GM12878 (cell line): Measurements from ENCODE around the gene BMPR2. TPM values are rescaled to one million over a fixed set of nuclear protein-coding genes. Genes with fewer than 3 reads are reported as not detected.

Source experiments
- BCL11A ChIP-seq: IDR thresholded peaks from 2 replicates; pipeline ENCODE4 v1.6.1; 2011; ENCODE audit warnings: low read depth, low read length
- BHLHE40 ChIP-seq, 2 experiments: fragments of 450-650 bp in 1 of 2; IDR thresholded peaks; 2 replicates each; pipeline ENCODE4 v1.6.1; 2011 to 2017; ENCODE audit warnings: low read depth in 2 of 2, borderline replicate concordance in 1 of 2, improper control_type of control experiment in 1 of 2, low read length in 1 of 2, mild to moderate bottlenecking in 1 of 2
- BMI1 ChIP-seq: fragments of 450-650 bp; IDR thresholded peaks from 2 replicates; pipeline ENCODE4 v1.6.1; 2016; ENCODE audit warnings: mild to moderate bottlenecking, moderate library complexity, borderline replicate concordance
- CBFB ChIP-seq: IDR thresholded peaks from 2 replicates; pipeline ENCODE4 v1.6.1; 2016; ENCODE audit warnings: antibody characterized with exemption, low read depth
- DPF2 ChIP-seq: fragments of 450-650 bp; IDR thresholded peaks from 2 replicates; pipeline ENCODE4 v1.6.1; 2017; ENCODE audit warnings: mild to moderate bottlenecking
- EED ChIP-seq: sonication (generic); IDR thresholded peaks from 2 replicates; pipeline ENCODE4 v1.6.1; 2016; ENCODE audit warnings: antibody characterized with exemption, low read depth
- EGR1 ChIP-seq, 2 experiments: IDR thresholded peaks; 1 replicate in 1 of 2; 2 replicates in 1 of 2; pipeline ENCODE4 v1.6.1; 2011 to 2012; ENCODE audit warnings: low read depth in 2 of 2, low read length in 2 of 2, borderline replicate concordance in 1 of 2, mild to moderate bottlenecking in 1 of 2, moderate library complexity in 1 of 2
- EZH2 ChIP-seq: IDR thresholded peaks from 2 replicates; pipeline ENCODE4 v1.6.1; 2012; ENCODE audit warnings: low read depth, mild to moderate bottlenecking, control low read depth, inconsistent platforms, low read length, borderline replicate concordance; ENCODE audit not compliant: control insufficient read depth
- GATAD2B ChIP-seq: fragments of 450-650 bp; conservative IDR thresholded peaks from 2 replicates; pipeline ENCODE4 v1.6.1; 2017; ENCODE audit warnings: low read depth, mild to moderate bottlenecking, moderate library complexity
- HDAC2 ChIP-seq: fragments of 200-600 bp; sonication (generic); IDR thresholded peaks from 2 replicates; pipeline ENCODE4 v1.6.1; 2017
- JUND ChIP-seq: IDR thresholded peaks from 2 replicates; pipeline ENCODE4 v1.6.1; 2012; ENCODE audit warnings: low read depth, mild to moderate bottlenecking, low read length, improper control_type of control experiment, moderate library complexity
- LARP7 ChIP-seq: fragments of 450-650 bp; IDR thresholded peaks from 2 replicates; pipeline ENCODE4 v1.6.1; 2017; ENCODE audit warnings: mild to moderate bottlenecking
- MTA2 ChIP-seq: fragments of 450-650 bp; IDR thresholded peaks from 2 replicates; pipeline ENCODE4 v1.6.1; 2016; ENCODE audit warnings: low read depth, mild to moderate bottlenecking, moderate library complexity
- MTA3 ChIP-seq: IDR thresholded peaks from 2 replicates; pipeline ENCODE4 v1.6.1; 2012; ENCODE audit warnings: low read length, inconsistent platforms, borderline replicate concordance
- NFXL1 ChIP-seq: fragments of 450-650 bp; IDR thresholded peaks from 2 replicates; pipeline ENCODE4 v1.6.1; 2017; ENCODE audit warnings: antibody characterized with exemption, mild to moderate bottlenecking, borderline replicate concordance
- NR2C1 ChIP-seq: fragments of 450-650 bp; IDR thresholded peaks from 2 replicates; pipeline ENCODE4 v1.6.1; 2017; ENCODE audit warnings: antibody characterized with exemption, mild to moderate bottlenecking, moderate library complexity
- RBBP5 ChIP-seq: fragments of 200-600 bp; sonication (generic); conservative IDR thresholded peaks from 2 replicates; pipeline ENCODE4 v1.6.1; 2016
- YBX1 ChIP-seq: fragments of 450-650 bp; IDR thresholded peaks from 2 replicates; pipeline ENCODE4 v1.6.1; 2016; ENCODE audit warnings: antibody characterized with exemption
- ZSCAN29 ChIP-seq: fragments of 450-650 bp; IDR thresholded peaks from 2 replicates; pipeline ENCODE4 v1.6.1; 2017; ENCODE audit warnings: mild to moderate bottlenecking, moderate library complexity
- polyA plus RNA-seq, 11 experiments: library from polyadenylated mRNA; depleted of rRNA in 4 of 11; unstranded in 6 of 11; stranded (reverse) in 5 of 11; fragments of >200 nt; fragmentation: Nextera tagmentation in 4 of 11; fragmentation: Illumina TruSeq in 1 of 11; extraction: Ambion mirVana in 4 of 11; extraction: Trizol in 1 of 11; gene quantifications; 1 replicate in 1 of 11; 2 replicates in 10 of 11; pipeline versions ENCODE4 v1.2.1 to v1.2.3, GENCODE V29; 2011 to 2016; ENCODE audit warnings: inconsistent platforms in 2 of 11, missing spikeins in 2 of 11, low read depth in 1 of 11
- total RNA-seq, 4 experiments: library from RNA; depleted of rRNA in 3 of 4; stranded (reverse); fragments of >200 nt in 3 of 4; fragmentation: Illumina TruSeq in 1 of 4; extraction: Trizol in 1 of 4; gene quantifications; 2 replicates each; pipeline versions ENCODE4 v1.2.1 to v1.2.3, GENCODE V29; 2013 to 2021
- TF ChIP-seq, protein P1 (sequence below): fragments of 450-650 bp; IDR thresholded peaks from 2 replicates; pipeline ENCODE4 v1.6.1; 2017; ENCODE audit warnings: low read depth, mild to moderate bottlenecking, moderate library complexity
- TF ChIP-seq, protein P2 (sequence below): IDR thresholded peaks from 2 replicates; pipeline ENCODE4 v1.6.1; 2012; ENCODE audit warnings: mild to moderate bottlenecking, low read depth, low read length
- TF ChIP-seq, protein P3 (sequence below): fragments of 450-650 bp; IDR thresholded peaks from 2 replicates; pipeline ENCODE4 v1.6.1; 2017; ENCODE audit warnings: mild to moderate bottlenecking, moderate library complexity

Gene BMPR2
- total and polyA plus RNA-seq, 10 of the 15 experiments (the other 5 are each of a cell fraction or from before 2014, with no cell fraction given), result 2.4 to 33.0 (median 7.1) TPM

DNA sequence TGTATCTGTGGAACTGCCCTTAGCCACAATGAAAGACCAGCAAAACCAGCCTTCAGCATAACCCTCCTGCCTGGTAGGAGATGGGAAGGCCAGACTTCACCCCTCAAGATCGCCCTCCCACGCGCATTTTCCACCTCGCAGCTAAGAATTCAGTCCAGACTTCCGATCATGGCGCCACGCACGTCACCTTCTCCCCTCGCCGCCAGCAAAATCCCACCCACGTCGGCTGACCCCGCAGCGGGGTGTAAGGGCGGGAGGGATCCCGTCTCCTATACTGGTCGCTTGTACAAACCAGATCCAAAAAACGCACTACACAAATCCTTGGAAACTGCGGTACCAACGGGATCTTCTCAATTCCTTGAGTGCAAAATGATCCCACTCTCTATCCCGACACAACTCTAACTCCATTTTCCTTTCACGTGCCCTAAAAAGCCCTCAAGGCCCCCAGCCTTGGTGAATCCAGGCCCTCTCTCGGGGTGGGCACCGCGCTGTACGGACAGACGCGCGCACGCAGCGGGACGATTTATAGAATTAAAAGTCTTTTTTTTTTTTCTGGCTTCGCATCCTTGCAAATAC lies 1.0 kb upstream of the BMPR2 start (continued):
- TF ChIP-seq, protein P1, sequence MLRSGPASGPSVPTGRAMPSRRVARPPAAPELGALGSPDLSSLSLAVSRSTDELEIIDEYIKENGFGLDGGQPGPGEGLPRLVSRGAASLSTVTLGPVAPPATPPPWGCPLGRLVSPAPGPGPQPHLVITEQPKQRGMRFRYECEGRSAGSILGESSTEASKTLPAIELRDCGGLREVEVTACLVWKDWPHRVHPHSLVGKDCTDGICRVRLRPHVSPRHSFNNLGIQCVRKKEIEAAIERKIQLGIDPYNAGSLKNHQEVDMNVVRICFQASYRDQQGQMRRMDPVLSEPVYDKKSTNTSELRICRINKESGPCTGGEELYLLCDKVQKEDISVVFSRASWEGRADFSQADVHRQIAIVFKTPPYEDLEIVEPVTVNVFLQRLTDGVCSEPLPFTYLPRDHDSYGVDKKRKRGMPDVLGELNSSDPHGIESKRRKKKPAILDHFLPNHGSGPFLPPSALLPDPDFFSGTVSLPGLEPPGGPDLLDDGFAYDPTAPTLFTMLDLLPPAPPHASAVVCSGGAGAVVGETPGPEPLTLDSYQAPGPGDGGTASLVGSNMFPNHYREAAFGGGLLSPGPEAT, result 0 out of 2 replicates have a peak, but pooled peaks have one; percentile 18
- TF ChIP-seq EGR1 (IDR thresholded peaks at IDR 0.05; ENCODE audit: borderline replicate concordance in 1 of 2, low read depth in 2 of 2, low read length in 2 of 2) (peak in 1 of 2 experiments; percentile 45; a peak in 1 of 3 replicates), BHLHE40 (IDR thresholded peaks at IDR 0.05; ENCODE audit: borderline replicate concordance in 1 of 2, low read depth in 2 of 2, low read length in 1 of 2) (peak; percentile 5 to 32; a peak in 1 of 4 replicates), BMI1 (no peak), ZSCAN29 (no peak), BCL11A (0 out of 2 replicates have a peak, but pooled peaks have one; percentile 5), GATAD2B (peak; percentile 26; the same call in 1 of the 2 replicates), JUND (no peak), LARP7 (no peak), MTA2 (peak; percentile 12; the same call in 1 of the 2 replicates), NR2C1 (no peak), MTA3 (no peak), RBBP5 (no peak), YBX1 (no peak), DPF2 (0 out of 2 replicates have a peak, but pooled peaks have one; percentile 7), EZH2 (no peak), HDAC2 (no peak), CBFB (no peak), NFXL1 (no peak), EED (peak; percentile 42)
- TF ChIP-seq, protein P2, sequence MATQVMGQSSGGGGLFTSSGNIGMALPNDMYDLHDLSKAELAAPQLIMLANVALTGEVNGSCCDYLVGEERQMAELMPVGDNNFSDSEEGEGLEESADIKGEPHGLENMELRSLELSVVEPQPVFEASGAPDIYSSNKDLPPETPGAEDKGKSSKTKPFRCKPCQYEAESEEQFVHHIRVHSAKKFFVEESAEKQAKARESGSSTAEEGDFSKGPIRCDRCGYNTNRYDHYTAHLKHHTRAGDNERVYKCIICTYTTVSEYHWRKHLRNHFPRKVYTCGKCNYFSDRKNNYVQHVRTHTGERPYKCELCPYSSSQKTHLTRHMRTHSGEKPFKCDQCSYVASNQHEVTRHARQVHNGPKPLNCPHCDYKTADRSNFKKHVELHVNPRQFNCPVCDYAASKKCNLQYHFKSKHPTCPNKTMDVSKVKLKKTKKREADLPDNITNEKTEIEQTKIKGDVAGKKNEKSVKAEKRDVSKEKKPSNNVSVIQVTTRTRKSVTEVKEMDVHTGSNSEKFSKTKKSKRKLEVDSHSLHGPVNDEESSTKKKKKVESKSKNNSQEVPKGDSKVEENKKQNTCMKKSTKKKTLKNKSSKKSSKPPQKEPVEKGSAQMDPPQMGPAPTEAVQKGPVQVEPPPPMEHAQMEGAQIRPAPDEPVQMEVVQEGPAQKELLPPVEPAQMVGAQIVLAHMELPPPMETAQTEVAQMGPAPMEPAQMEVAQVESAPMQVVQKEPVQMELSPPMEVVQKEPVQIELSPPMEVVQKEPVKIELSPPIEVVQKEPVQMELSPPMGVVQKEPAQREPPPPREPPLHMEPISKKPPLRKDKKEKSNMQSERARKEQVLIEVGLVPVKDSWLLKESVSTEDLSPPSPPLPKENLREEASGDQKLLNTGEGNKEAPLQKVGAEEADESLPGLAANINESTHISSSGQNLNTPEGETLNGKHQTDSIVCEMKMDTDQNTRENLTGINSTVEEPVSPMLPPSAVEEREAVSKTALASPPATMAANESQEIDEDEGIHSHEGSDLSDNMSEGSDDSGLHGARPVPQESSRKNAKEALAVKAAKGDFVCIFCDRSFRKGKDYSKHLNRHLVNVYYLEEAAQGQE, result no peak
- TF ChIP-seq, protein P3, sequence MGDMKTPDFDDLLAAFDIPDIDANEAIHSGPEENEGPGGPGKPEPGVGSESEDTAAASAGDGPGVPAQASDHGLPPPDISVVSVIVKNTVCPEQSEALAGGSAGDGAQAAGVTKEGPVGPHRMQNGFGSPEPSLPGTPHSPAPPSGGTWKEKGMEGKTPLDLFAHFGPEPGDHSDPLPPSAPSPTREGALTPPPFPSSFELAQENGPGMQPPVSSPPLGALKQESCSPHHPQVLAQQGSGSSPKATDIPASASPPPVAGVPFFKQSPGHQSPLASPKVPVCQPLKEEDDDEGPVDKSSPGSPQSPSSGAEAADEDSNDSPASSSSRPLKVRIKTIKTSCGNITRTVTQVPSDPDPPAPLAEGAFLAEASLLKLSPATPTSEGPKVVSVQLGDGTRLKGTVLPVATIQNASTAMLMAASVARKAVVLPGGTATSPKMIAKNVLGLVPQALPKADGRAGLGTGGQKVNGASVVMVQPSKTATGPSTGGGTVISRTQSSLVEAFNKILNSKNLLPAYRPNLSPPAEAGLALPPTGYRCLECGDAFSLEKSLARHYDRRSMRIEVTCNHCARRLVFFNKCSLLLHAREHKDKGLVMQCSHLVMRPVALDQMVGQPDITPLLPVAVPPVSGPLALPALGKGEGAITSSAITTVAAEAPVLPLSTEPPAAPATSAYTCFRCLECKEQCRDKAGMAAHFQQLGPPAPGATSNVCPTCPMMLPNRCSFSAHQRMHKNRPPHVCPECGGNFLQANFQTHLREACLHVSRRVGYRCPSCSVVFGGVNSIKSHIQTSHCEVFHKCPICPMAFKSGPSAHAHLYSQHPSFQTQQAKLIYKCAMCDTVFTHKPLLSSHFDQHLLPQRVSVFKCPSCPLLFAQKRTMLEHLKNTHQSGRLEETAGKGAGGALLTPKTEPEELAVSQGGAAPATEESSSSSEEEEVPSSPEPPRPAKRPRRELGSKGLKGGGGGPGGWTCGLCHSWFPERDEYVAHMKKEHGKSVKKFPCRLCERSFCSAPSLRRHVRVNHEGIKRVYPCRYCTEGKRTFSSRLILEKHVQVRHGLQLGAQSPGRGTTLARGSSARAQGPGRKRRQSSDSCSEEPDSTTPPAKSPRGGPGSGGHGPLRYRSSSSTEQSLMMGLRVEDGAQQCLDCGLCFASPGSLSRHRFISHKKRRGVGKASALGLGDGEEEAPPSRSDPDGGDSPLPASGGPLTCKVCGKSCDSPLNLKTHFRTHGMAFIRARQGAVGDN, result 0 out of 2 replicates have a peak, but pooled peaks have one; percentile 56
